ENCODE data around the gene ZNF619.
"Not testable (repeated sequence)": the region's sequence is repeated elsewhere in the genome, so short reads cannot be mapped to it uniquely, and the experiment has no call there.

GRCh38 chr3:40462838-40463237 lies 14.1 kb upstream of the ZNF619 start:
- TF ChIP-seq, protein P1, sequence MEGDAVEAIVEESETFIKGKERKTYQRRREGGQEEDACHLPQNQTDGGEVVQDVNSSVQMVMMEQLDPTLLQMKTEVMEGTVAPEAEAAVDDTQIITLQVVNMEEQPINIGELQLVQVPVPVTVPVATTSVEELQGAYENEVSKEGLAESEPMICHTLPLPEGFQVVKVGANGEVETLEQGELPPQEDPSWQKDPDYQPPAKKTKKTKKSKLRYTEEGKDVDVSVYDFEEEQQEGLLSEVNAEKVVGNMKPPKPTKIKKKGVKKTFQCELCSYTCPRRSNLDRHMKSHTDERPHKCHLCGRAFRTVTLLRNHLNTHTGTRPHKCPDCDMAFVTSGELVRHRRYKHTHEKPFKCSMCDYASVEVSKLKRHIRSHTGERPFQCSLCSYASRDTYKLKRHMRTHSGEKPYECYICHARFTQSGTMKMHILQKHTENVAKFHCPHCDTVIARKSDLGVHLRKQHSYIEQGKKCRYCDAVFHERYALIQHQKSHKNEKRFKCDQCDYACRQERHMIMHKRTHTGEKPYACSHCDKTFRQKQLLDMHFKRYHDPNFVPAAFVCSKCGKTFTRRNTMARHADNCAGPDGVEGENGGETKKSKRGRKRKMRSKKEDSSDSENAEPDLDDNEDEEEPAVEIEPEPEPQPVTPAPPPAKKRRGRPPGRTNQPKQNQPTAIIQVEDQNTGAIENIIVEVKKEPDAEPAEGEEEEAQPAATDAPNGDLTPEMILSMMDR (conservative IDR thresholded peaks at IDR 0.05): not testable (repeated sequence)
- not testable (repeated sequence) for TF ChIP-seq EZH2 (IDR thresholded peaks at IDR 0.05; ENCODE audit: low read depth)
